ENCODE measurements around the gene FBXO45.
"Not testable (repeated sequence)": the region's sequence is repeated elsewhere in the genome, so short reads cannot be mapped to it uniquely, and the experiment has no call there.

The FBXO45 gene

GRCh38 chr3:196619627-196620026 is 51.2 kb downstream of the FBXO45 start:
- not testable (repeated sequence) for DNase-seq

GRCh38 chr3:196620161-196620604 is 51.7 kb downstream of the FBXO45 start:
- no peak for DNase-seq

GRCh38 chr3:196620684-196621083 is 52.2 kb downstream of the FBXO45 start:
- no peak for DNase-seq

DNA sequence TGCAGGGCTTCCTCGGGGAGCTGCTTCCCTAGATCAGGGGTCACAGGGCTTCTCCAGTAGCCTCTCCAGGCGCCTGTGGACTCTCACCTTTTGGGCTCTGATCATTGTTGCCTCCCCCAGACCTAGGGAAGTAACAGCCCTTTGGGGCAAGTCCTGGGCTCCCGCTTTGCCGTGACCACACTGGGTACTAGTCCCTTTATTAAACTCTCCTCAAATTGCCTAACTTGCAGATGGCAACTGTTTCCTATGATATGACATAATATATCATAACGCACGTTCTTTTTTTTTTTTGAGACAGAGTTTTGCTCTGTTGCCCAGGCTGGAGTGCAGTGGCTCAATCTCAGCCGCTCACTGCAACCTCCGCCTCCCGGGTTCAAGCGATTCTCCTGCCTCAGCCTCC is 53.2 kb downstream of the FBXO45 start:
- no peak for DNase-seq

DNA sequence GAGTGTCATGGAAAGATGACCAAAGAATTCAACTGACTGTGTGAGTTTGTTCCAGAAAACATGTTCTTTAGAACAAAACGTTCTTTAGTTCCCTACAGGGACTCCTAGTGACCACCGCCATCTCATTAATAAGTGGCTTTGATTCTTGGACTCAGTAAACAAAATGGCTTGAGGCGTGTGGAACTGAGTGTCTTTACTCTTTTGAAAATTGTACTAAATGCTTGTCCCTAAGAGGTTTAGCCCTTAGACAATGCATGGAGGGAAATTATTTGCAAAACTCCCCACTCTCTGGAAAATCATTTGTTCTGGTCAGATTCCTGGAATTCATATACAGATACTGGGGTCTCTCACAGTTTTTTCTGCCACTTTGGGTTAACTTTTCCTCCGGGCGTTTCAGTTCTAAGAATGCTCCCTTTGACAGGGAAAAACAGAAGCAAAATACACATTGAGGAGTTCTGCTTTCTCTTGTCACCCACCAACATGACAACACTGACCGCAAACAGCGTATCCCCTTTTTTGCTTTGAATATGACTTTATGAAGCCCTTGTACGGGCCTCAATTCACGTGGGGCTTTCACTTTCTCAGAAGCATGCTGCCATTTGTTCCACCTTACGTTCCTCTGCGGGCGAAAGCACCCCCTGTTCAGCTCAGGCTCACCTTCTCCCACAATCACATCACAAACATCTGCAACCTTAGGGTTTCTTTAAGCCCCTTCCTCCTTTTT is 55.8 kb downstream of the FBXO45 start:
- peak; percentile 61 for DNase-seq

GRCh38 chr3:196624907-196625306 is 56.4 kb downstream of the FBXO45 start:
- DNase-seq: no peak

DNA sequence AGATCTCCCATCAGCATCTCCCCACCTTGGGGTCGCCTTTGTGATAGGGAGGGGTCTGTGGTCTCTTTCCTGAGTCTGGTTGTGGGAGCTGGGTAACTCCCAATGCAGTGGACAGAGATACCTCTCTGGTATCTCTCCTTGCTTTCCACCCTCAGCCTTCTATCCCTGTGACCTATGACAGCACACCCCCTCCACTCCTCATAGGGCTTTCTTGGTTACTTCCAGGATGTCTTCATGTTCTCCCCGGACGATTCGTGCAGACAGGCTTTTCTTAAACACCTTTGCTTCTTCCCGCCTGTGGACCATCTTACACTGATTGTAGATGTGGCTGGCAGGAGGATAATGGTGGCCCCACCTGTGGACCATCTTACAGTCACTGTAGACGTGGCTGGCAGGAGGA is 56.9 kb downstream of the FBXO45 start:
- DNase-seq: no peak

GRCh38 chr3:196627918-196628231 is 59.4 kb downstream of the FBXO45 start:
- DNase-seq: no peak

DNA sequence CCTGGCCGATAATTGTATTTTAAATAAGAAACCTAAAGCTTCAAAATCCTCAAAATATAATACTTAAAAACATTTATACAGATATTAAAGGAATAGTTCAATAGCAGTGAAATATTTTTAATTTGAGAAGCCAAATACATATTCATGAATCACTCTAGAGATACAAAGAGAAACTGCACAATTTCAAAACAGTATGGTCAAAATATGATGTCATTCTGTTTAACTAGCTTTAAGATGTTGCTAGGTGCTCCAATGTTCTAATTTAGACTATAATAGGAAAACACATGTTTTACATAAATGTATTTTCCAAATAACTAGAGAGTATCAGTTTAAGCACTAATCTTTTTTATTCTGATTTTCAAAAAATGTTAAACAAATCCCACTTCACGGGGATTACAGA is 60.8 kb downstream of the FBXO45 start:
- DNase-seq: no peak

DNA sequence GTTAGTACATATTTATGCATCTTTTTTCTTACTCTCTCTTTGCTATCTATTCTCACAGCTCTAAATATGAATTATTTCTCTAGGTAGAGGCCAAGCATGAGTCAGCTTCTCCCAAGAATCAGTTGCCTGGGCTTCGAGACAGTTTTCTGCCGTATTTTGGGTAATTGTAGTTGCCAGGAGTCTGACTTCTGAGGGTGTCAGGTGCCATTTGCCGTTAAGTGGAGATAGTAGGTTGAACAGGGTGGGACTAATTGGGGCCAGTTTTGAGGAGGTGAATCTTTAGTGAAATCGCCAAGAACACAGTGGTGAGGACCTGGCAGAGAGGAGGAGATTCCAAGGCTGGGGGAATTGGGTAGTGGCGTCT is 63.2 kb downstream of the FBXO45 start:
- no peak for DNase-seq

GRCh38 chr3:196632046-196632751 is 63.7 kb downstream of the FBXO45 start:
- DNase-seq: peak; percentile 91

DNA sequence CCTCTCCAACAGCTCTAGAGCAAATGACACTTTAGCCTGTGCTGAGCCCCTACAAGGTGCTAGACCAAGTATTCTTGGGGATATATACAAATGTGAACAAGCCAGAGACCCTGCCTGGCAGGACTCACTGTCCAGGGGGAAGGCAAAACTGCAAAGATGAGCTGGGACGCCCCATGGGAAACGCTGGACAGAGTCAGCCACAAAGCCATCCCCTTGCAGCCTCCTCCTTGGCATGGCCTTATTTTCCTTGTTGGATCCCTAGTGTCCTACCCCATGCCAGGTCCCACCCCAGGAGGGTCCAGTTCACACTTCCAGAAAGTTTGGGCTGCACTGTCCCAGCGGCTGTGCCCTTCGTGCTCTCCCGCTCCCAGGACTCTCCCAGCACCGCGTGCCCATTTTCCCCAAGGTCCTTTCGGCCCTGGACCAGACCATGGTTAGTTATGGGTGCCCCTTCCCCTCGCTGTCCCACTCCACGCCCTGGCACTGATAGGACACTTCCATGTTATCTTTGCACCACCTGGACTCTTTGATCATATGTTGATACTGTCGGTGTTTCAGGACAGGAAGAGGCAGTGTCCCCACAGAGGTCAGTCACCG is 65.2 kb downstream of the FBXO45 start:
- no peak for DNase-seq

DNA sequence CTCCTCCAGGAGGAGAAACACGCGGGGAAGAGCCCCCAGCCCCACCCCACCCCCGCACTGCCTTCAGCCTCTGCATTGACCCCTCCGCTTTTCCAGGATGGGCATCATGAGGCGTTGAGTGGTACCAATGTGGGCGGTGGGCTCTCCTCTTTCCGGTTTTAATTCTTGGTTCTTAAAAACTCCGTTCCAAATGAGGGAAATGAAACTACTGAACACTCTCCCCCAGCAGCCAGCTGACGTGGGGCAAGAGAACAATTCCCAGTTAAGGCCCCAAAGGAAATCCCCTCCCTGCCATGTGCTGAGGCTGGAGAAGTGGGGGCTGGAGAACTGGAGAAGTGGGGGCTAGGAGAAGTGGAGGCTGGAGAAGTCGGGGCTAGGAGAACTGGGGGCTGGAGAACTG is 65.8 kb downstream of the FBXO45 start:
- no peak for DNase-seq

DNA sequence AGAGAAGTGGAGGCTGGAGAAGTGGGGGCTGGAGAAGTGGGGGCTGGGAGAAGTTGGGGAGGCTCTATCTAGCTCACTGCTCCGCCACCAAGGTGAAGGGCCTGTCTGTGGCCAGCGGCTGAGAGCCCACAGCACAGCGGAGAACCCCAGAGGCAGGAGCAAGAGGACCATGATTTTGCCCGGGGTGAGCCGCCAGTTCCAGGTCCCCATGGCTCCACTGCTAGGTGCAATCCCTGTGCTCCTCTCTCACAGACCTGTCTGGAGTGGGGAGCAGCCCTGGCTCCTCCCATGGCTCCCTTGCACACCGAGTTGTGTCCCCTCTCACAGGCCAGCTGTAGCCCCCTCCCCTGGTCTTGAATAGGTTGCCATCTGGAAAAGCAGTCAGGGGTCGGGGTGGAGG is 66.4 kb downstream of the FBXO45 start:
- DNase-seq: no peak

DNA sequence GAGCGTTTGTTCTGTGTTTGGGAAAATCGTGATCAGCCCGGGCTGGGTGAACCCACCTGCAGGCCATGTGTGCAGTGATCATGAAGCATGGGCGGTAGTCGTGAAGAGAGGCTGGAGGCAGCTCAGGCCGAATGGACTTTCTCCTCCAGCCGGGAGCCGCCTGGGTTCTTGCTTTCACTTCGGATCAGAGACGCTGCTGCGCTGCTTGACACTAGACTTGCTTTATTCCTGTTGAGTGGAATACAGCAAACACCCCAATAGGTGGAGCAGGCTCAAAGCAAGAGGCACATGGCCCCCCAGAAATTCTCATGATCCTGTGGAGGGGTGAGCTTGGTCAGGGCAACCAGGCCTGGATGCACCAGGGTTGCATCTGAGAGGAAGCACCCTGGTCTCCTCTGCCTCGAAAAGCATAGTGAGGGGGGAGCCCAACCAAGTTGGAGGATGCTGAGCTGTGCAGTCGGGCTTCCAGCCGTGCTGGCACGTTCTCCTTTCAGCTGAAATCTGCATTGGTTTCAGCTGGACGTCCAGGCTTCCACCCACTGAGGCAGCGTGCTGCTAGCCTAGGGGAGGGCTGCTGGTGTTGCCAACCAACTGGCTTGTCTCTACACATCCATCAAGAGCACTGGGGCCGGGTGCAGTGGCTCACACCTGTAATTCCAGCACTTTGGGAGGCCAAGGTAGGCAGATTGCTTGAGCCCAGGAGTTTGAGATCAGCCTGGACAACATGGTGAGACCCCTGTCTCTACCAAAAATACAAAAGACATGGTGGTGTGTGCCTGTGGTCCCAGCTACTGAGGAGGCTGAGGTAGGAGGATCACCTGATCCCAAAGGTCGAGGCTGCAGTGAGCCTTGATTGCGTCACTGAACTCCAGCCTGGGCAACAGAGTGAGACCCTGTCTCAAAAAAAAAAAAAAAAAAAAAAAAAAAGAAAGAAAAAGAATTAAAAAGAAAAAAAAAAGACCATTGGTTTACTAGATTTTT is 68.2 kb downstream of the FBXO45 start:
- no peak for DNase-seq

DNA sequence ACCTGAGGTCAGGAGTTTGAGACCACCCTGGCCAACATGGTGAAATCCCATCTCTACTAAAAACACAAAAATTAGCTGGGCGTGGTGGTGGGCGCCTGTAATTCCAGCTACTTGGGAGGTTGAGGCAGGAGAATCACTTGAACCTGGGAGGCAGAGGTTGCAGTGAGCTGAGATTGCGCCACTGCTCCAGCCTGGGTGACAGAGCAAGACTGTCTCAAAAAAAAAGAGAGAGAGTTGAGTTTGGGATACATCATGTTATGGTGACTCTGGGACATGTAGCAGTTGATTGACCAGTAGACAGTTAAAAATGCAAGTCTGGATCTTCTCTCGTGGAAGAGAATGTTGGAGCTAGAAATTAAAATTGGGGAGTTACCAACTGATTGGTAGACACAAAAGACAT is 69.5 kb downstream of the FBXO45 start:
- not testable (repeated sequence) for DNase-seq

Measured in stimulated activated CD4-positive, alpha-beta T cell treated with anti-CD3 and anti-CD28 coated beads, Interleukin-15, amount 100 ng/mL, for 24 hours (primary cell).